Thoracic aorta (tissue), 2 donors: ENCODE measurements around the gene ICAM2. TPM values are rescaled to one million over a fixed set of nuclear protein-coding genes. Genes with fewer than 3 reads are reported as not detected.

Experiments used
- ATAC-seq: fragments of 150-250 bp; one replicate; pipeline ENCODE4 v1.8.0; 2017; ENCODE audit warnings: low read depth; ENCODE audit not compliant: insufficient number of reproducible peaks, low FRiP score
- DNase-seq: peaks from one replicate; pipeline ENCODE4 v3.0.0-alpha.2; 2020; ENCODE audit warnings: low spot score
- H3K27ac ChIP-seq, 2 donors: fragments of 200-600 bp; sonication (generic); 1 replicate in 1 of 2; 2 replicates in 1 of 2; pipeline ENCODE4 v1.5.1; 2016; ENCODE audit warnings: mild to moderate bottlenecking in 2 of 2, moderate library complexity in 2 of 2
- H3K27me3 ChIP-seq: fragments of 200-600 bp; sonication (generic); replicated peaks from 2 replicates; pipeline ENCODE4 v1.6.0; 2016; ENCODE audit warnings: mild to moderate bottlenecking; ENCODE audit not compliant: insufficient read depth
- H3K36me3 ChIP-seq: fragments of 200-600 bp; sonication (generic); one replicate; pipeline ENCODE4 v1.5.1; 2016
- H3K4me1 ChIP-seq, 2 donors: fragments of 200-600 bp; sonication (generic); 1 replicate in 1 of 2; 2 replicates in 1 of 2; pipeline versions ENCODE4 v1.5.1 to v1.6.0; 2016; ENCODE audit warnings: low read depth in 2 of 2, mild to moderate bottlenecking in 1 of 2; ENCODE audit not compliant: control insufficient read depth in 1 of 2
- H3K4me3 ChIP-seq: fragments of 200-600 bp; sonication (generic); 2 replicates; pipeline ENCODE4 v1.5.1; 2016; ENCODE audit warnings: mild to moderate bottlenecking
- H3K9me3 ChIP-seq: fragments of 200-600 bp; sonication (generic); 2 replicates; pipeline ENCODE4 v1.5.1; 2016
- CTCF ChIP-seq: fragments of 200-600 bp; sonication (generic); IDR thresholded peaks from one replicate; pipeline ENCODE4 v1.5.1; 2019; ENCODE audit warnings: antibody characterized with exemption
- total RNA-seq, 2 donors: library from RNA; depleted of rRNA; stranded (reverse); fragments of >200 nt; gene quantifications; one replicate each; pipeline versions ENCODE4 v1.1.0 to v1.2.3, GENCODE V29; 2016

ICAM2 gene
- total RNA-seq, 2 donors from 2014 or later, result 41.6 to 46.6 TPM

- DNase-seq, result no peak
- Histone ChIP-seq H3K4me3 (no peak overlapping the region), H3K4me1 (no peaks in the 10 kb centered on the region), H3K27ac (no peak overlapping the region), H3K9me3 (no peaks in the 10 kb centered on the region), H3K36me3 (peaks cover 21% of the 10 kb centered on the region), H3K27me3 (no peaks in the 10 kb centered on the region)
- TF ChIP-seq CTCF, result no peak
- no peak for ATAC-seq
These were observed 39.9 kb upstream of the ICAM2 start for GRCh38 chr17:64060331-64060730.

- H3K27me3 ChIP-seq, result no peaks in the 10 kb centered on the region
- TF ChIP-seq CTCF, result no peak
- H3K9me3 ChIP-seq, result no peaks in the 10 kb centered on the region
- no peak overlapping the region for H3K27ac ChIP-seq
- no peak overlapping the region for H3K4me3 ChIP-seq
- ATAC-seq (no peak), DNase-seq (no peak)
- H3K4me1 ChIP-seq, result no peaks in the 10 kb centered on the region
- peaks cover 24% of the 10 kb centered on the region for H3K36me3 ChIP-seq
These were observed 39.3 kb upstream of the ICAM2 start for GRCh38 chr17:64059756-64060155.

- DNase-seq, result no peak
- Histone ChIP-seq H3K4me1 (no peaks in the 10 kb centered on the region), H3K9me3 (no peaks in the 10 kb centered on the region), H3K36me3 (peaks cover 29% of the 10 kb centered on the region), H3K27me3 (no peaks in the 10 kb centered on the region), H3K27ac (no peak overlapping the region), H3K4me3 (no peak overlapping the region)
- no peak for ATAC-seq
- no peak for TF ChIP-seq CTCF
These were observed 38.2 kb upstream of the ICAM2 start for GRCh38 chr17:64058621-64059020.

- no peaks in the 10 kb centered on the region for H3K4me1 ChIP-seq
- no peaks in the 10 kb centered on the region for H3K9me3 ChIP-seq
- TF ChIP-seq CTCF, result no peak
- DNase-seq (no peak), ATAC-seq (no peak)
- H3K4me3 ChIP-seq, result no peak overlapping the region
- H3K27me3 ChIP-seq, result no peaks in the 10 kb centered on the region
- peaks cover 33% of the 10 kb centered on the region for H3K36me3 ChIP-seq
- no peak overlapping the region for H3K27ac ChIP-seq
These were observed 37.3 kb upstream of the ICAM2 start for GRCh38 chr17:64057701-64058263.

GRCh38 chr17:64056269-64057005, 36.0 kb upstream of the ICAM2 start:
- no peaks in the 10 kb centered on the region for H3K4me1 ChIP-seq
- peaks cover 38% of the 10 kb centered on the region for H3K36me3 ChIP-seq
- no peaks in the 10 kb centered on the region for H3K27me3 ChIP-seq
- TF ChIP-seq CTCF, result no peak
- H3K4me3 ChIP-seq, result no peak overlapping the region
- no peaks in the 10 kb centered on the region for H3K9me3 ChIP-seq
- no peak for DNase-seq
- ATAC-seq, result no peak
- no peak overlapping the region for H3K27ac ChIP-seq
